MM.1S (cell line): ENCODE data around the gene PSMD14.

Experiments
- EZH2 ChIP-seq: fragments of 300-600 bp; sonication (generic); optimal IDR thresholded peaks from 2 replicates; pipeline ENCODE3; 2017; ENCODE audit warnings: low read depth, mild to moderate bottlenecking, antibody characterized with exemption, low read length, mixed read lengths
- TF ChIP-seq, protein P1 (sequence below): fragments of 300-600 bp; sonication (generic); IDR thresholded peaks from 2 replicates; pipeline ENCODE4 v1.5.1; 2016; ENCODE audit warnings: antibody characterized with exemption, low read length, mixed read lengths

DNA sequence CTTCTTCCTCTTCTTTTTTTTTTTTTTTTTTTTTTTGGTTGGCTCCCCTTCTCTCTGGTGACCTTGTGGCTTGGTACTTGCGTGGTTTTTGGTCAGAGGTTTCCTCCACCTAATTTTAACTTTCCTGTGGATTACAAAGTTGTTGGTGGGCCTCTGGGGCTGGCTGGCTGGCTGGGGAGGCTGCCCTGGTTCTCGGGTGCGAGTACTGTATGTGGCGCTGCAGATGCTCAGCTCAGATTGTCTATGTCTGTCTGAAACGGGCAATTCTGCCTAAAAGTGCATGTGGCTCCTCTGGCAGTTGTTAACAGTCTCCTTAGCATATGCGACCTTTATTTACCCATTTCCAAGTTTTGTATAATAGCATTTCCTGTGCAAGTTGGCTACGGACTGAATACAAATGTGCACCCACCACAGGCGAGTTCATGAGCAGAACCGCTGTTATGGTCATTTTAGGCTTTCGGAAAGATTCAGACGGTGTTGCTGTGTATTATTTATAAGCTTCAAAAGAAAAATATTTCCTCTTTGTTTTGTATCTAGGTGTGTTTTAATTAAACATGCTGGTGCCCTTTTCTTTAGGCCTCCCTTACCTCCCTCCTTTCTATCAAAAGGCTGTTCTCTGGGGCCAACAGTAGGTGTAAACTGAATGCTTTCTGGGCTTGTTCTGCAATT is 112.3 kb downstream of the PSMD14 start:
- TF ChIP-seq, protein P1, sequence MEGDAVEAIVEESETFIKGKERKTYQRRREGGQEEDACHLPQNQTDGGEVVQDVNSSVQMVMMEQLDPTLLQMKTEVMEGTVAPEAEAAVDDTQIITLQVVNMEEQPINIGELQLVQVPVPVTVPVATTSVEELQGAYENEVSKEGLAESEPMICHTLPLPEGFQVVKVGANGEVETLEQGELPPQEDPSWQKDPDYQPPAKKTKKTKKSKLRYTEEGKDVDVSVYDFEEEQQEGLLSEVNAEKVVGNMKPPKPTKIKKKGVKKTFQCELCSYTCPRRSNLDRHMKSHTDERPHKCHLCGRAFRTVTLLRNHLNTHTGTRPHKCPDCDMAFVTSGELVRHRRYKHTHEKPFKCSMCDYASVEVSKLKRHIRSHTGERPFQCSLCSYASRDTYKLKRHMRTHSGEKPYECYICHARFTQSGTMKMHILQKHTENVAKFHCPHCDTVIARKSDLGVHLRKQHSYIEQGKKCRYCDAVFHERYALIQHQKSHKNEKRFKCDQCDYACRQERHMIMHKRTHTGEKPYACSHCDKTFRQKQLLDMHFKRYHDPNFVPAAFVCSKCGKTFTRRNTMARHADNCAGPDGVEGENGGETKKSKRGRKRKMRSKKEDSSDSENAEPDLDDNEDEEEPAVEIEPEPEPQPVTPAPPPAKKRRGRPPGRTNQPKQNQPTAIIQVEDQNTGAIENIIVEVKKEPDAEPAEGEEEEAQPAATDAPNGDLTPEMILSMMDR = no peak
- TF ChIP-seq EZH2 = no peak
